NB4 (cell line): Measurements from ENCODE around the gene ANKRD9.

Source experiments
- DNase-seq: peaks from one replicate; pipeline ENCODE4 v3.0.0; 2010; ENCODE audit warnings: low read depth
- H3K4me3 ChIP-seq: one replicate; pipeline ENCODE4 v1.5.1; 2011; ENCODE audit warnings: mild to moderate bottlenecking, low read depth, low read length, moderate library complexity
- MYC ChIP-seq: IDR thresholded peaks from 2 replicates; pipeline ENCODE4 v1.6.1; 2011; ENCODE audit warnings: low read depth, low read length
- POLR2A ChIP-seq: IDR thresholded peaks from 2 replicates; pipeline ENCODE4 v1.6.1; 2011; ENCODE audit warnings: mild to moderate bottlenecking; ENCODE audit not compliant: insufficient read length; ENCODE audit errors: extremely low read depth
- TF ChIP-seq, protein P1 (sequence below): IDR thresholded peaks from 2 replicates; pipeline ENCODE4 v1.6.1; 2011; ENCODE audit warnings: low read depth, low read length
- TF ChIP-seq, protein P2 (sequence below): IDR thresholded peaks from one replicate; pipeline ENCODE4 v1.5.1; 2012; ENCODE audit warnings: low read depth, low read length

ANKRD9 gene

DNA sequence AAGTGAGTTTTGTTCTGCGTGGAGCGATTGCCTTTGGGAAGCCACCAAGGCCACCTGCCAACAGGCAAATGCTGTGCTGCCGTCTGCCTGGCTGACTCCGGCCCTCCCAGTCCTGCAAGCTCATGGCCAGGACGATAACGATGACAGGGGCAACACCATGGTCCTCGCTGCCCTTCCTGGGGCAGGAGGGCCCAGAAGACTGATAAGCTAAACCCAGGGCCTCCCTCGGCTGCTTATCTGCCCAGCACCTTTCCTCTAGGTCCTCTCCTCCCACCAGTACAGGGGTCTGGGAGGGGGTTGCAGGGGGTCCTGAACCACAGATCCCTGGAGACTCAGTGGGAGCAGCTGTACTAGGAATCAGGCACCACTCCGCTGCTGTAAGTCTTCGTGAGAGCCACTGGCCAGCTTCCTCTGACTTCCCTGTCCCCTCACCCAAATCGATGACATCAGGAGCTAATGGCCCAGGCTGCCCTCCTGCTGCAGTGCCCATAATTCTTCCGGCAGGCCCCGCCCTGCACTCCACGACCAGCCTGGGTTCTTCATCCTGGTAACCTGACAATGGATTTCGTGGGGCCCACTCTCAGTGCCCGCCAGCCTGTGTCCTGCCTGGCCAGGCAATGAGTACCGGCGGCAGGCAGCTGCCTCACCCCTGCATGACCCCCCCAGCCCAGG, 5.1 kb downstream of the ANKRD9 start:
- DNase-seq, result no peak
- TF ChIP-seq, protein P1, sequence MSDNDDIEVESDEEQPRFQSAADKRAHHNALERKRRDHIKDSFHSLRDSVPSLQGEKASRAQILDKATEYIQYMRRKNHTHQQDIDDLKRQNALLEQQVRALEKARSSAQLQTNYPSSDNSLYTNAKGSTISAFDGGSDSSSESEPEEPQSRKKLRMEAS, result no peak
- TF ChIP-seq, protein P2, sequence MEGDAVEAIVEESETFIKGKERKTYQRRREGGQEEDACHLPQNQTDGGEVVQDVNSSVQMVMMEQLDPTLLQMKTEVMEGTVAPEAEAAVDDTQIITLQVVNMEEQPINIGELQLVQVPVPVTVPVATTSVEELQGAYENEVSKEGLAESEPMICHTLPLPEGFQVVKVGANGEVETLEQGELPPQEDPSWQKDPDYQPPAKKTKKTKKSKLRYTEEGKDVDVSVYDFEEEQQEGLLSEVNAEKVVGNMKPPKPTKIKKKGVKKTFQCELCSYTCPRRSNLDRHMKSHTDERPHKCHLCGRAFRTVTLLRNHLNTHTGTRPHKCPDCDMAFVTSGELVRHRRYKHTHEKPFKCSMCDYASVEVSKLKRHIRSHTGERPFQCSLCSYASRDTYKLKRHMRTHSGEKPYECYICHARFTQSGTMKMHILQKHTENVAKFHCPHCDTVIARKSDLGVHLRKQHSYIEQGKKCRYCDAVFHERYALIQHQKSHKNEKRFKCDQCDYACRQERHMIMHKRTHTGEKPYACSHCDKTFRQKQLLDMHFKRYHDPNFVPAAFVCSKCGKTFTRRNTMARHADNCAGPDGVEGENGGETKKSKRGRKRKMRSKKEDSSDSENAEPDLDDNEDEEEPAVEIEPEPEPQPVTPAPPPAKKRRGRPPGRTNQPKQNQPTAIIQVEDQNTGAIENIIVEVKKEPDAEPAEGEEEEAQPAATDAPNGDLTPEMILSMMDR, result no peak
- TF ChIP-seq MYC (no peak), POLR2A (no peak)
- H3K4me3 ChIP-seq, result no peak overlapping the region

DNA sequence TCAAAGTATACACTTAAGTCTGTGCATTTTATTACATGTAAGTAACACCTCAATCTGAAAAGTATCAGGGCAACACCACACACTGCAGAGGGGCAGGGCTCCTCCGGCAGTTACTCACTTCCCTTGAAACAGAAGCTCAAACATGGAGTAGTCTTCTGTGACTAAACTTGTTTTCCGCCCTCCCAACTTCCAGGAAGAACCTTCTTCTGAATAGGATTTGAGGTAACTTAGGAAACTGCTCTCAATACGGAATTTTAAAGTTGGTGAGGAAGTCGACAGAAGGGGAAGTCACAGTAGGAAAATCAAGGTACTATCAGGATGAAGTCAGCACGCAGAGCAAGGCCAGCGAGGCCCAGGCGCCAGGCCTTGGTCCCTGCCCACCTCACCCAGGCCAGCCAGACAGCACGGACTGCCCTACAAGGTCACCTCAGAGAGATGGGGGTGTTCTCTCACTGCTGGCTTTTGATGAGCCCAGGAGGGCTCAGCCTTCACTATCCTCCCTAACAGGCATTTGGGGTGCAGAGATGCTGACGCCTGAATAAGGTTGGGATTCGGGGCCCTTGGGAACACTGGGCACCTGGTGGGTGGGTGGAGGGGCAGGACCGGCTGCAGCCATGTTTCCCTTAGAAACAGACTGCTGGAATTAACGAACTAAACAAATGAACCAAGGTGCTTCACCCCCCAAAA, 5.8 kb downstream of the ANKRD9 start:
- DNase-seq, result no peak
- TF ChIP-seq POLR2A (no peak), MYC (no peak)
- TF ChIP-seq, protein P2, result no peak
- TF ChIP-seq, protein P1, result no peak
- H3K4me3 ChIP-seq, result no peak overlapping the region

DNA sequence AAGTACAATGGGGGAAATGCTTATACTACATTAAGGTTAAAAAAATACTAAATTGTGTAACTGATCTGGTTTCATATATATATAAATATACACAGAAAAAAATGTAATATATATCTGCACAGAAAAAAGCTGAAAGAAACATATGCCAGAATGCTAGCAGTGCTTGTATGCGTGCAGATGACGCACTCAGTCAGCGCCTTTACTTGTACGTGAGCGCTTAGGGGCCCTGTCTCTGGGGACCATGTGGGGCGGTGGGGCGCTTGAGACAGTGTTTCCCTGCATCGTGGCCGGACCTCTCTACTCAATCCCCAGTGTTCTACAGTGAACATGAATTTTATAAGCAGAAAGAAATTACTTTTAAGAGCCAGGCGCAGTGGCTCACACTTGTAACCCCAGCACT, 7.0 kb downstream of the ANKRD9 start:
- no peak overlapping the region for H3K4me3 ChIP-seq
- TF ChIP-seq, protein P1, result no peak
- DNase-seq, result no peak

DNA sequence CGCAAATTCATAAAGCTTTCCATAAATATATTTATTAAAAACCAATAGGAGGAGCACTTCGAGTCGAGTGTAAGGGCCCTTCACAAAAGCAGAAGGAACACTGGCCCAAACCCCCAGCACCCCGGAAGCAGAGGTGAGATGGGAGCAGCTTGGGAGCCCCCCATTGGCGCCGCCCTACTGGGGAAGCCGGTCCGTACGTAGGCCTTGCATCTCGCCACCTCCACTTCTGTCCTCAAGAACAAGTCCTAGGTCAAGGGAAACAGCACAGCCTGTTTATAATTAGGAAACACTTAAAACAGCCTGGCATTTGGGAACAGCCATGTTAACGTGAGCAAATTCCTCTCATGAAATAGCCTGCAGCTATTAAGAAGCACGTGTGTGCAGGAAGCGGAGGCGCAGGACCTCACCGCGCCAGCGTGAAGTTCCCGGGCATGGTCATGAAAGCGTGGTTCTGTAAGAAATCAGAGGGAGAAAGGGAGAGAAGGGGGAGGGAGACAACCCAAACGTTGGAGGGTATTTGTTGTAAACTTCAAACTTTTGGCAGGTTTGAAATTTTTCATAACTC, 7.7 kb downstream of the ANKRD9 start:
- TF ChIP-seq MYC (no peak), POLR2A (no peak)
- TF ChIP-seq, protein P2, result no peak
- TF ChIP-seq, protein P1, result no peak

DNA sequence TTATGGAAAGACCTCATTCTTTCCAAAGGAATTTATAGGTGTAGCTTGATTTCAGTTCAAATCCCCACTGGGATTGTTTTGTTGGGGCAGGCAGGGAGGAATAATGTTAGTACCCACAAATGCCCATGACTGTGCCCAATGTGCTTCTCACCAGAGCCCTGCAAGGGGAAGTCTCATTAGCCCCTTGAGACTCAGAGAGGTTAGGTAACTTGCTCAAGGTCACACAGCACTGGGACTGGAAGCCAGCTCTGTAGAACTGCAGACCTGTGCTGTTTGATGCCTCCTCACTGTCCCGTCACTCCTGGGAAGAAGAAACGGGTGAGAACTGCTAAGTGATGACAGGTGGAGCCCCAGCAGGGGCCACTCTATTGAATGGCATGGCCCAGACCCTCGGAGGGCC, 8.9 kb downstream of the ANKRD9 start:
- TF ChIP-seq, protein P2, result no peak
- TF ChIP-seq, protein P1, result no peak
- TF ChIP-seq MYC (no peak), POLR2A (no peak)
- no peak overlapping the region for H3K4me3 ChIP-seq
- peak; percentile 38 for DNase-seq

More for the DNA sequence above, 7.7 kb downstream of the ANKRD9 start:
- DNase-seq, result peak; percentile 25
- no peak overlapping the region for H3K4me3 ChIP-seq

DNA sequence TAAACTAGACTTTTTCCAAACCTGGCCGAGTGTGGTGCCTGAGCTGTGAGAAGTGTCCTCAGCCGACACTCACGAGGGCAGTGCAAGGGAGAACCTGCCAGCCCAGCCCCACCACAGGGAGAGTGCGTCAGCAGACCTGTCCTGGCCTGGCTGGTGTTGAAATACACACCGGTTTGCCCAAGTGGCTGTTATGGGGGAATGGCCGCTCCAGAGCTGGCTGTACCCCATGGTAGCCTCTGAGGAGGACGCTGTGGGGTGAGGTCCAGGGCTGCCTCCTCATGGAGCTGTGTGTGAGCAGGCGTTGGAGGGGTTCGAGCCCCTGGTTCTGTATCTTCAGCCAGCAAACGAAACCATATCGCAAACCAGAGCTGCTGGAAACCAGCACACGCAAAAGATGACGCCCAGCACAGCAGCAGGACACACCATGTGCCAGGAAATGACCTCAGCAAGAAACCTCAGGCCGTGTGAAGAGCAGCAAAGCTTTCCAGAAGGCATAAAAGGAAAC, 9.4 kb downstream of the ANKRD9 start:
- peak; percentile 60 for DNase-seq
- no peak overlapping the region for H3K4me3 ChIP-seq
- TF ChIP-seq POLR2A (no peak), MYC (peak; percentile 75)
- TF ChIP-seq, protein P1, result peak; percentile 62; the same call in 1 of the 2 replicates
